ENCODE data around the gene PLCB1. TPM values are rescaled to one million over a fixed set of nuclear protein-coding genes. Genes with fewer than 3 reads are reported as not detected.

PLCB1 gene
- polyA plus RNA-seq, 1 experiment, result 13.5 TPM

GRCh38 chr20:8221887-8222419, 89.9 kb downstream of the PLCB1 start:
- no peak overlapping the region for H3K4me3 ChIP-seq (ENCODE audit: low read depth, low read length)
- DNase-seq (ENCODE audit: low read depth), result no peak
- TF ChIP-seq CTCF (IDR thresholded peaks at IDR 0.05; ENCODE audit: insufficient read depth, low read depth, low read length), result no peak

GRCh38 chr20:8223091-8223870, 91.2 kb downstream of the PLCB1 start:
- CTCF ChIA-PET, result interaction anchor here (0.6 kb wide), 1 partner anchor 1641 kb away, joined by 3 read pairs; no protein-coding TSS in a partner anchor

More at GRCh38 chr20:8221887-8222419, 89.9 kb downstream of the PLCB1 start:
- ChIA-PET CTCF (no interaction called here), POLR2A (no interaction called here)
- Histone ChIP-seq H3K27me3 (ENCODE audit: control insufficient read depth, insufficient read depth, low read length) (no peaks in the 10 kb centered on the region), H3K36me3 (ENCODE audit: control insufficient read depth, insufficient read depth, low read length) (no peaks in the 10 kb centered on the region)

GRCh38 chr20:8225658-8226057, 93.6 kb downstream of the PLCB1 start:
- POLR2A ChIA-PET, result no interaction called here
- TF ChIP-seq CTCF (IDR thresholded peaks at IDR 0.05; ENCODE audit: insufficient read depth, low read depth, low read length), result no peak
- H3K36me3 ChIP-seq (ENCODE audit: control insufficient read depth, insufficient read depth, low read length), result no peaks in the 10 kb centered on the region
- no peaks in the 10 kb centered on the region for H3K27me3 ChIP-seq (ENCODE audit: control insufficient read depth, insufficient read depth, low read length)
- H3K4me3 ChIP-seq (ENCODE audit: low read depth, low read length), result no peak overlapping the region
- no peak for DNase-seq (ENCODE audit: low read depth)
- CTCF ChIA-PET, result no interaction called here

More at GRCh38 chr20:8223091-8223870, 91.2 kb downstream of the PLCB1 start:
- no peak for TF ChIP-seq CTCF (IDR thresholded peaks at IDR 0.05; ENCODE audit: insufficient read depth, low read depth, low read length)
- H3K27me3 ChIP-seq (ENCODE audit: control insufficient read depth, insufficient read depth, low read length), result no peaks in the 10 kb centered on the region
- H3K4me3 ChIP-seq (ENCODE audit: low read depth, low read length), result no peak overlapping the region
- POLR2A ChIA-PET, result no interaction called here
- DNase-seq (ENCODE audit: low read depth), result peak; percentile 87
- H3K36me3 ChIP-seq (ENCODE audit: control insufficient read depth, insufficient read depth, low read length), result no peaks in the 10 kb centered on the region

- no peak for TF ChIP-seq CTCF (IDR thresholded peaks at IDR 0.05; ENCODE audit: insufficient read depth, low read depth, low read length)
- ChIA-PET CTCF (no interaction called here), POLR2A (no interaction called here)
- H3K27me3 ChIP-seq (ENCODE audit: control insufficient read depth, insufficient read depth, low read length), result no peaks in the 10 kb centered on the region
- no peak overlapping the region for H3K4me3 ChIP-seq (ENCODE audit: low read depth, low read length)
- DNase-seq (ENCODE audit: low read depth), result no peak
- H3K36me3 ChIP-seq (ENCODE audit: control insufficient read depth, insufficient read depth, low read length), result no peaks in the 10 kb centered on the region
Measured at GRCh38 chr20:8226106-8226505, 94.0 kb downstream of the PLCB1 start.

- DNase-seq (ENCODE audit: low read depth), result no peak
- Histone ChIP-seq H3K36me3 (ENCODE audit: control insufficient read depth, insufficient read depth, low read length) (no peaks in the 10 kb centered on the region), H3K27me3 (ENCODE audit: control insufficient read depth, insufficient read depth, low read length) (no peaks in the 10 kb centered on the region), H3K4me3 (ENCODE audit: low read depth, low read length) (no peak overlapping the region)
- ChIA-PET CTCF (interaction anchor here (2.1 kb wide), 1 partner anchor 11 kb away, joined by 5 read pairs; no protein-coding TSS in a partner anchor), POLR2A (no interaction called here)
- no peak for TF ChIP-seq CTCF (IDR thresholded peaks at IDR 0.05; ENCODE audit: insufficient read depth, low read depth, low read length)
Measured at GRCh38 chr20:8227293-8227692, 95.2 kb downstream of the PLCB1 start.

Data from BJ (cell line).